Stimulated activated CD4-positive, alpha-beta T cell treated with anti-CD3 and anti-CD28 coated beads, TNF-alpha, amount 100 ng/mL, for 1 hour (primary cell): Measurements from ENCODE around the gene DOCK3.
"Not testable (repeated sequence)": the region's sequence is repeated elsewhere in the genome, so short reads cannot be mapped to it uniquely, and the experiment has no call there.

Experiments used
- DNase-seq, 3 donors: peaks; one replicate each; pipeline ENCODE4 v3.0.0-alpha.2; 2020; ENCODE audit warnings: low read depth in 3 of 3, low spot score in 1 of 3

DOCK3 gene

DNA sequence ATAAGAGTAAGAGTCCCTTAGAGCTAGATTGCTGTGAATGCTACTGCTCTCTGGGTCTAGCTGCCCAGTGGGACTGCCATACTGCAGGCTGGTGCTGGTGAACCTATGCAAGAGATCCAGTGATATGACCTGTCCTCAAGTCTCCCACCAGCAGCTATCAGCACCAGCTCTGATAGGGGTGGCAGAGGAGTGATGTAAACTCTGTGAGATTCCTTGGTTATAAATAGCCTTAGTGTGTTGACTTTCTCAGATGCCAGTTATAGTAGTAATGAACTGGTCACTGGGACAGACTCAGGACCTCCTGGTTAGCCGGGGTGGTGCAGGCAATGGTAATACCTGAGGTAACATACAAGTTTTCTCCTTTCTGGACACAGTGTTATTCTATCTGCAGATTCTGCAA lies 515.5 kb downstream of the DOCK3 start:
- DNase-seq: no peak

GRCh38 chr3:51190827-51191226 lies 516.1 kb downstream of the DOCK3 start:
- DNase-seq: no peak

DNA sequence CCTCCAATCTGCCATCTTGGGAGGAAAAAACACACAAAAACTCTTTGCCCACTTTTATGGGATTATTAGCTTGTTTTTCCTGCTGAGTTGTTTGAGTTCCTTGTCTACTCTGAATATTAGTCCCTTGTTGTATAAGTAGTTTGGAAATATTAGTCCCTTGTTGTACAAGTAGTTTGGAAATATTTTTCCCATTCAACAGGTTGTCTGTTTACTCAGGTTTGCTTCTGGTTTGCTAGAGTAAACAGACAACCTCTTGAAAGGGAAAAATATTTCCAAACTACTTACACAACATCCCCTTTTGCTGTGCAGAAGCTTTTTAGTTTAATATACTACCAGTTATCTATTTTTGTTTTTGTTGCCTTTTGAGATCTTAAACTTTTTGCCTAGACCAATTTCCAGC lies 517.0 kb downstream of the DOCK3 start:
- no peak for DNase-seq

GRCh38 chr3:51198477-51198876 lies 523.8 kb downstream of the DOCK3 start:
- DNase-seq: no peak

DNA sequence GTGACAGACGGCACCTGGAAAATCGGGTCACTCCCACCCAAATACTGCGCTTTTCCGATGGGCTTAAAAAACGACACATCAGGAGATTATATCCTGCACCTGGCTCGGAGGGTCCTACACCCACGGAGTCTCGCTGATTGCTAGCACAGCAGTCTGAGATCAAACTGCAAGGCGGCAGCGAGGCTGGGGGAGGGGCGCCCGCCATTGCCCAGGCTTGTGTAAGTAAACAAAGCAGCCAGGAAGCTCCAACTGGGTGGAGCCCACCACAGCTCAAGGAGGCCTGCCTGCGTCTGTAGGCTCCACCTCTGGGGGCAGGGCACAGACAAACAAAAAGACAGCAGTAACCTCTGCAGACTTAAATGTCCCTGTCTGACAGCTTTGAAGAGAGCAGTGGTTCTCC lies 524.6 kb downstream of the DOCK3 start:
- not testable (repeated sequence) for DNase-seq

GRCh38 chr3:51216291-51216690 lies 541.6 kb downstream of the DOCK3 start:
- no peak for DNase-seq

- no peak for DNase-seq
Observed at GRCh38 chr3:51221959-51222358, 547.2 kb downstream of the DOCK3 start.

- DNase-seq: no peak
Observed at GRCh38 chr3:51224283-51224682, 549.6 kb downstream of the DOCK3 start.

- DNase-seq: no peak
Observed at GRCh38 chr3:51224843-51225242, 550.1 kb downstream of the DOCK3 start.

DNA sequence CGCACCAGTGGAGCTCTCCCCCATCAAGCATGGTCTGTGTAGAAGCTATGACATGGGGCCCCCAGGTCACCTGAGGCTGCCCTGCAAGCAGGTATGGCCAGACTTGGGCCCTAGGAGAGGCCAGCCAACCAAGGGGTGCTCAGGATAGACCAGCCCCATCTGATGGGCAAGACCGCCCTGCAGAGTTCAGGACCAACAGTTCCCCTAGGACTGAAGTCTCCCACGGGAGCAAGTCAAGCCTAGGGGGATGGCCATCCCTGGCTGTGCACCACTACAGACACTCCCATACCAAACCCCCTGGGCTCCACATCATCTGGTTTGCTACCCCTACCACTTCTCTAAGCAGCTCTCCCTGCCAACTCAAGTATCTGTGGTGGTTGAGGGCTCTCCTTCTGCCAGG lies 568.2 kb downstream of the DOCK3 start:
- DNase-seq: no peak

- no peak for DNase-seq
Observed at GRCh38 chr3:51243924-51244323, 569.2 kb downstream of the DOCK3 start.

DNA sequence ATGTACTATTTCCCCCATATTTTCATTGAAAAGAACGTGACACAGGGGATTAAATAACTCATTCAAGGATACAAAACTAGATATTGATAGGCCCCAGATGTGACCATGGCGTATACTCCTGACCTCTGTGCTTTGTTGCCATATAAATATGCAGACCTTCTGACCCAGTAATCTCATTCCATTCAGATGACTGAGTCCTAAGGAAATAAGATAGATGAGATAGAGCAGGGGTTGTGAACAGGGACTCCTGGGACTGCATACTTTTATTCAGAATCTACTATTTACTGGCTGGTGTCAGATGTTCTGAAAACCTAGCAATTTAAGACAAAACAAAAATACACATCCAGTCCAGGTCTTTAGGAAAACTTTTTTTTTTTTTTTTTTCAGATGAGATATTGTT lies 571.1 kb downstream of the DOCK3 start:
- no peak for DNase-seq

DNA sequence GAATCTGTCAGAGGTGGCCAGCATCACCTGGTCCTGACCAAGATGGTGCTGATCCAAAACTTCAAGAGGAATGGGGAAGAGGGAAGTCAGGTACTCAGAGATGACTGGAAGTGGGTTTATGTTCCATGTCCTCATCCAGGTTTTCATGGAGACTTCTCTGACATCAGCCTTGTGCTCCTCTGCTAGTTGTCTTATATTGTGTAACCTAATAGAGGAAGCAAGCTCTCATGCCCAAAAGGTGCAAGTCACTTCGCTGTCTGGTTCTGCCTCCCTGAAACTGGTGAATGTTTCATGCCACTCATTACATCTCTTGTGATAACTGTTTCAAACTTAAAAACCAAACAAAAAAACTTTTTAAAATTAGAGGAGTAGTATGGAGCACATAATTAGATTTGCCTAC lies 583.1 kb downstream of the DOCK3 start:
- no peak for DNase-seq

GRCh38 chr3:51264166-51264565 lies 589.4 kb downstream of the DOCK3 start:
- DNase-seq: not testable (repeated sequence)

GRCh38 chr3:51268132-51268531 lies 593.4 kb downstream of the DOCK3 start:
- no peak for DNase-seq

- no peak for DNase-seq
Observed at GRCh38 chr3:51269466-51269865, 594.7 kb downstream of the DOCK3 start.

DNA sequence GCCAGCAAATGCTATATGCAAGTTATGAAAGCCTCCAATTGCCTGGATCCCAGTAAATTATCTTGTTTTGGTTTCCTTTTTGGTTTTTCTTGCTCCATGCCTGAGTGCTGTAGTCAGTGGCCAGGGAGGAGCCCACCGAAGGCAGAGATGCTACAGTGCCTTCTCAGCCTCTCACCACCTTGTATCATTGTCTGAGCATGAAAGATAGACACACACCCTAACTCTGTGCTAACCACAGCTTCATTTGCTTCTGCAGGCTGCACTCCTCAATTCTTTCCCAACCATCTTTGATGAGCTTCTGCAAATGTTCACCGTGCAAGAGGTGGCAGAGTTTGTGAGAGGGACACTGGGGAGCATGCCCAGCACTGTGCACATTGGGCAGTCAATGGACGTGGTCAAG lies 595.8 kb downstream of the DOCK3 start:
- no peak for DNase-seq

- no peak for DNase-seq
Observed at GRCh38 chr3:51271172-51271571, 596.4 kb downstream of the DOCK3 start.

- no peak for DNase-seq
Observed at GRCh38 chr3:51274052-51274451, 599.3 kb downstream of the DOCK3 start.

- DNase-seq: no peak
Observed at GRCh38 chr3:51275111-51275805, 600.5 kb downstream of the DOCK3 start.

GRCh38 chr3:51276046-51276445 lies 601.3 kb downstream of the DOCK3 start:
- DNase-seq: no peak

GRCh38 chr3:51279448-51279847 lies 604.7 kb downstream of the DOCK3 start:
- no peak for DNase-seq

DNA sequence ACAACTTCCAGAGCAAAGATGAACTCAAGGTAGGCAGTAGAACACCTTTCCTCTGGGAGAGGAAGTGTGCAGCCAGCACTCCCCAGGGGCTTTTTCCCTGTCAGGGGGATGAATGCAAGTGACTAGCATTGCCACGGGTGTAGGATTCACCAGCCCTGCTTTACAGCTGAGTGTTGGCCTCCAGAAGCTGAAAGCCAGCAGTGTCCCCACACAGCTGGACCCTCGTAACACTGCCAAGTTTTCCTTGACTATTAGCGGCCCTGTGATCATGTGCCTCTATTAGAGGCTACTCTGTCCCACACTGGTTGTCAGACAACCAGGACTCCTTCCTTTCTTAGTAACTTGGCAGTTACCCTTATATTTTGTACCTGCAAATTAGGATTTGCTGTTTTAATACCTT lies 605.4 kb downstream of the DOCK3 start:
- DNase-seq: no peak

- no peak for DNase-seq
Observed at GRCh38 chr3:51282931-51283330, 608.2 kb downstream of the DOCK3 start.
